NAMALWA (cell line): ENCODE measurements around the gene SLC25A23.

ENCODE experiments used
- DNase-seq: peaks from one replicate; pipeline ENCODE4 v3.0.0-alpha.2; 2015; ENCODE audit warnings: low spot score

SLC25A23 gene

DNA sequence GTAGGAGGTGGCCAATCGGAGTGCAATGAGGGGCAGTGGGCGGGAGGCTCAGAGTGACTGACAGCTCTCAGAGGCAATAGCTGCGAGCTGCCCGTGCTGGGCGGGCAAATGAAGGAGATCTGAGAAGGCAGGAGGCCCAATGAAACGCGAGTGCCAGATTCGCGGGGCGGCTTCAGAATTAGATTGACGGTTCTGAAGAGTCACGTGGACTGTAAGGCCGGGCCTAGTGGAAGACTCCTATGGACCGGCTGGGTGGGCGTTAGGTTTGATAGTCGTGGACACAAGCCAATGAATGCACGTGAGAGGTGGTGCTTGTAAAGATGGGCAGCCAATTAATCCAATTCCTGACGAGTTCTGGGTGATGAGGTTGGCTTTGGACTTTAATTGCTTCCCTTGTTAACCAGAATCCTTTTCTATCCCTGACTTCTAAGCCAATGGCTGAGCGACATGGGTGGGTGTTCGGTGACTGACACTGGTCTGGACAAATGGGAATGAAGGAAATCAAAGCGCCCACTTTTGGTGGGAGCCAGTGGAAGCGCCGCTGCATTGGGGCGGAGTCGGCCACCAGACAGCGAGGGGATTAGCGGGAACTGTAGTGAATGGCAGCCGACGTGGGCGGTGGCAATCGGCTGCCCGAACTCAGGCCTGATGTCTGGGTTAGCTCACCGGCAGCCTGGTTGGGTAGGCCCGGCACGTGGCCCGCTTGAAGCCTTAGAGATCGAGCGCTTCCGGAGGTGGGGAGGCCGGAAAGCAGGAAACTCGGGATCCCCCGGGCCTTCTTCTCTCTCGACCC is 34.5 kb downstream of the SLC25A23 start:
- DNase-seq = peak; percentile 100

DNA sequence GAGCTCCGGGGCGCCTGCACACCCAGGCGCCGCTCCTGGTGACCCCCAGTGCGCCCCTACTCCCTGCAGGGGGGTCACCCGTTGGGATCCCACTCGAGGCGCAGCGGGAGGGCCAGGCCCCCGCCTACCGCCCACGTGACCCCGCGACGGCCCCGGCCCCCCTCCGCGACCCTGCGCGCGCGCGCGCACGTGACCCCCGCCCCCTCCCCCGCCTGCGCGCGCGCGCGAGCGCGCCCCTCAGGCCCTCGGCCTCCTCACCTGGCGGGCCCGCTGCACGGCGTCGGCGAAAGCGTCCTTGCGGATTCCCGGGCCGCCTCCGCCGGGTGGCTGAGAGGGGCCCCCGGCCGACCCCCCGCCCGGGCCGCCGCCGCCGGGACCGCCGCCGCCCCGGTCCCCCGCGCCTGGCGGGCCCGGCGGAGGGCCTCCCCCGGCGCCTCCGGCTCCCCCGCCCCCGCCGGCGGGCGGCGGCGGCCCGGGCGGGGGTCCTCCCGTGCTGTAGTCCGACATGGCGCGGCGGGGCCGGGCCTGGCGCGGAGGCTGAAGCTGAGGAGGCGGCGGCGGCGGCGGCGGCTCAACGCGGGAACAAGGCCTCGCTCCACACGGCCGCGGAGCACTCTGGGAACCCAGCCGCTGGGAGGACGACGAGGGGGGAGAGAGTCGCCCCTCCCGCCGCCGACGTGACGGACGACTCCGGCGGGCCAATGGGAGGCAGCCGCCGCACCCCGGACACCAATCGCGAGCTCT is 35.2 kb downstream of the SLC25A23 start, which contains the start of gene KHSRP:
Gene KHSRP (minus strand): TSS at position 617 of the 744 bp plus-strand sequence. CDS start 110 bp downstream, at position 507.
- DNase-seq = no peak

DNA sequence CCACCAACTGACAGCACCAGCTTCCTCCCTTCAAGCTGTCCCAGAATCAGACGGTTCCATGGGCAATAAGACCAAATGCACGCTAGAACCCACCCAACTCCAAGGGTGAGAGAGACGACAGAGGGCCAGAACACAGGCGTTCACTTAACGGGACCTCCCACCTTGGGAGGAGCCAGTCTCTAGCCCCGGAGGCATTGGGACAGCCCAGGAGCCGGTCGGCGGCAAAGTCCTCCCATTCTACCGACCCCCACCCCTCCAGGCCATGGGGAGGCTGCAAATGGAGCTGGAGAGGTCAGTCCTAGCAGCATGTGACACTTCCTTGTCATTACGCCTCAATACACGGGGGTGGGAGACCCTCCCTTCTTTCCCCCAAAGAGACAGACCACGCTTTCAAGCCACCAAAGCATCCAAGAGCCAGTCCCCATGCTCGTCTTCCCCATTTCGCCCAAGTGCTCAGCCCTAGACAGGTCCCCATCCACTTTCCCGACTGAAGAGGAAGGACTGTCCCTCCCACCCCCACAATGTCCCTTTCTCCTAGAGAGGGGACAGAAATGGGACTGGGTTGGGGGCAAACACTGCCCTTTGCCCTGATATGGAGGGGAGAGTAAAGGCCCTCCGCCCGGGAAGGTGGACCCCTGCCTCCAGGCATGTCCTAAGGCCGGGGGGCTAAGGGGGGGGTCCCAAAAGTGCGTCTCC is 35.9 kb downstream of the SLC25A23 start:
- peak; percentile 69 for DNase-seq

DNA sequence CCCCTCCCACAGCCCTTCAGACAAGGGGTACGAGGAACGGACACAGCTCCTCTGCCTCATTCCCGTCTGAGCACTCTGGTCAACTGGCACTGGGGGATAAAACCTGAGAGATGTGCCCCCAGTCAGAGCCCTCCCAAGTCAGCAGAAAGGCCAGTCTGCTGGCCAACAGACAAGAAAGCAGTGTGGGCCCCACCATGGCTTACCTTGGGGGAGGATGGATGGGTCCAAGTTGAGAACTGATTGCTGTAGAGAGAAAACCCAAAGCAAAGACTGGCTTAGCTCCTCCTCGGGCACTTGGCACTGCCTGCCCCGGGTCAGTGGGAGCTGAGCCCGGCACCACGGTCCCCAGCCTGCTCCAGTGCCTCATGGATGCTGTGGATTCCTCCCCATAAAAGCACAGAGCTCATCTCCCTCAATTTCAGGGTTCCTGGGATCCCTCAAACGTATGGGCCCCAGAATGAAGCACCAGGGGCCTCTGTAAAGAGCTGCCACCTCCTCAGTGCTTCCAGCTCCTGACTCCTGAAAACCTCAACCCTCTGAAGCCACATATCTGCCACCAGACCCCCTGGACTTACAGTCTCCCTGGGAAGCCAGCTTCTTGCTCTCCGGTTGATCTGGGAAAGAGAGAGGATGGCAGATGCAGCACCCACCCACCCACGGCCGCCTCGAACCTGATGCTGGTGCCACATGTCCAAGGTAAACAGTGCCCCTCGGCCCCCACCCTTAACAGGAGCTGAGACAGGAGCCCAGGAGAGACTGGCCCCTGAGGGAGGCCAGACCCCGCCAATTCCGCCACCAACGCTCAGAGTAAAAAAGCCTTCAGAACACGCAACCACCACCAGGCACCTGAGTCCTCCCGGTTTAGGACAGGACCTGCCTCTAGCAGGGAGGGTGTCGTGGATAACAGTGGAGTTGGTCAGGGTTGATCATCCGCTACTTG is 38.2 kb downstream of the SLC25A23 start:
- DNase-seq = no peak

- no peak for DNase-seq
These were observed 41.0 kb downstream of the SLC25A23 start for GRCh38 chr19:6418562-6418932.

- DNase-seq = no peak
These were observed 41.7 kb downstream of the SLC25A23 start for GRCh38 chr19:6417713-6418561.

DNA sequence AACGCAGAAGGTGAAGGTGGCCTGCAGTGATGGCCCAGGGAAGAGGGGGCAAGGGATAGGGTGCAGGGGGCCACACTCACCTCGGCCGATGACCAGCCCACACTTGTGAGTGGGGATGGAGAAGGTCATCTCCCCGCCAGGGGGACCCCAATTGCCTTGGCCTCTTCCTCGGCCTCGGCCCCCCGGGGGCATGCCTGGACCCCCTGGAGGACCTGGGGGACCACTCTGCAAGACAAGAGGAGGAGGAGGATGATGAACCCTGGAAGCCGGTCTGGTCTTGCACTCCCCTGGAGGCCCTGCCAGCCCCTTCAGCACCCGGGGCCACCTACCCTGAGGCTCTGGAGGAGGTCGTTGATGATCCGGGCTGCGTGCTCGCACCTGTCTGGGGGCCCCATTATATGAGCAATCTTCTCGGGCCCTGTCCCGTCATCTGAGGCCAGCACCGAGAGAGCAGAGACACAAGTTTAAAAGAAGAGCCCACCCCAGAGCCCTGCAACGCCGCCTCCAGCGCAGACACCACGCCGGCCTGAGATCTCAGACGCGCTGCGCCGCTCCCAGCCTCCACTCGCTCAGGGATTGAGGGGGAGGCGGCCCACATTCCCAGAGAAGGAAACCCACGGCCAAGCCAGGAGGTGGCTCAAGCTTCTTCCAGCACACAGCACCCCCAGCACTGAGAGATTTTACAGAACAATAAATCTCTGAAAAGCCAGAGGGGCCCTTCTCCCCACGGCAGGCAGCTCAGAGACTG is 42.8 kb downstream of the SLC25A23 start:
- DNase-seq = no peak

DNA sequence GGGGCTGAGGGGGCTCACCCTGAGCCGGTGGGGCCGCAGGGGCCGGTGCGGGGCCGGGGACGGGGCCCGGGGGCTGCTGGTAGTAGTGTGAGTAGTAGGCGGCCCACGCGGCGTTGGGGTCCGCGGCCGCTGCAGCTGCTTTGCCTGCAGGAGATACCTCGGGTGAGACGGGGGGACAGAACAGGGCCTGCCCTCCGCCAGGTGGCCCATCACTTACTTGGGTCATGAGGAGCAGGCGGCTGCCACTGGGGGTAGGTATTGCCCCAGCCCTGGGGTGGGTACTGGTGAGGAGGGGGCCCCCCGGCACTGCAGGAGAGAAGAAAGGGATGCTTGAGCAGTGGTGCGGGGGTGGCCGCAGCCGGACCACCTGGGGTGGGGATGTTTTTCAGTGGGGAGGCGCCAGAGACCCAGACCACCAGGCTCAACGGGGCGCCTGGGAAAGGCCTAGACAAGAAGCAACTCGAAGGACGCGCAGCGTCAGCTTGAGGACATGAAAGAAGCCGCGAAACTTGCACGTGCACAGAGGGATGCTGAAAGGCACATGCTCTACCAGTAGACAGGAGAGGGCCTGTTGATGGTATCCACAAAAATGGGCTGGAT is 43.9 kb downstream of the SLC25A23 start:
- no peak for DNase-seq

GRCh38 chr19:6414793-6415590 is 44.6 kb downstream of the SLC25A23 start:
- DNase-seq = no peak

DNA sequence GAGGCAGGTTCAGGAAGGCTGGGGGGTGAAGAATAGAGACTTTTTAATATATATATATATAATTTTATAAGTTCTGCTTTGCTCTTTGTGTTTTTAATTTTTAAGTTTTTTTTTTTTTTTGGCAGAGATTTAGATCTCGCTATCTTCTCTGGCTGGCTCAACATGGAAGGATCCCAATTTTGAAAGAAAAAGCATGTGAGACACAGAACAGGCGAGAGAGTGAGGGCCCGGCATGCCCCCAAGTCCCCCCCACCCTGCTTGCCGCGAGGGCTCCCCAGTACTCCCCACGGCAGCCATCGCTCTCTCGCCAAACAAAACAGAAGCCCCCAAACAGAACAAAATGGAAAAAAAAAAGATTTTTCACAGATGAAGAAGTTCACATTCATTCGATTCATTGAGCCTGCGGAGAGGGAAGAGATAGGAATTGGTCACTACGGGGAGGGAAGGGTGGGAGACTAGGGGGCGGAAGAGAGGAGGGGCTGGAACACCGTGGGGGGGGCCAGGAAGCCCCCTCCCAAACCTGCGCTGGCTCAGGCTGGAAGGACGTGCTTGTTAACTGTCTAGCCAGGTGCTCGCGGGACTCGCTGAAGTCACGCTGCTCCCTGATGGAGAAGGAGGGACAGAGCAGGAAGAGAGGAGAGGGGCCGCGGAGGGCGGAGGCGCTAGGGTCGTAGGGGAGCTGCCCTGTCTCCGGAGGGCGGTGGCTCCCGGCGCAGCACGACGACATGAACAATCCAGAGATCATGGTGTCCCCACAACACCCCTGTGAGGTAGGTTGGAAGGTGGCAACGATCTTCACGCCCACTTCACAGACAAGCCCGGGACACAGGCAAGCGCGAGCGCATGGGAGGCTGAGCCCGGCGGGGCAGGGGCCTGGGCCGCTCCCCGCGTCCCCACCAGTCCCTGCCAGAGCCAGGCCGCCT is 45.6 kb downstream of the SLC25A23 start:
- no peak for DNase-seq

- no peak for DNase-seq
These were observed 46.3 kb downstream of the SLC25A23 start for GRCh38 chr19:6413291-6413690.

- peak; percentile 64 for DNase-seq
These were observed 47.0 kb downstream of the SLC25A23 start for GRCh38 chr19:6412447-6413091.

DNA sequence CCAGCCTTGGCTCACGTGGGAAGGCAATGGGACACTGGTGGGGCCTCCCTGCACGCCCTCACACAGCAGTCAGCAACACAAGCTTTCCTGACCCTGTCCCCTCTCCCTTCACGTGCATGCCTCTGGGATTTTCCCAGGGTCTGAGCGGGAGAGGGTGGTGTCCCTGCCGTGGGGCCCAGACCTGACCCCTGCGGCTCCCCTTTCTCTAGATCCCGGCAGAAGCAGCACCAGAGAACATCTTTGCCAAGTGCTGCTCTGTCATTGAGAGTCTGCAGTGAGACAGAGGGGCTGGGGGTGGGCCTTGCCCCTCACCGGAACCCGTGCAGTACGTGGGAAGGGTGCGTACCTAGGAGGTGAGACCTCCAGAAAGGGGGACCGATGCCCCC is 47.5 kb downstream of the SLC25A23 start:
- DNase-seq = no peak

- DNase-seq = no peak
These were observed 50.2 kb downstream of the SLC25A23 start for GRCh38 chr19:6409346-6409745.

- no peak for DNase-seq
These were observed 53.2 kb downstream of the SLC25A23 start for GRCh38 chr19:6406401-6406800.

DNA sequence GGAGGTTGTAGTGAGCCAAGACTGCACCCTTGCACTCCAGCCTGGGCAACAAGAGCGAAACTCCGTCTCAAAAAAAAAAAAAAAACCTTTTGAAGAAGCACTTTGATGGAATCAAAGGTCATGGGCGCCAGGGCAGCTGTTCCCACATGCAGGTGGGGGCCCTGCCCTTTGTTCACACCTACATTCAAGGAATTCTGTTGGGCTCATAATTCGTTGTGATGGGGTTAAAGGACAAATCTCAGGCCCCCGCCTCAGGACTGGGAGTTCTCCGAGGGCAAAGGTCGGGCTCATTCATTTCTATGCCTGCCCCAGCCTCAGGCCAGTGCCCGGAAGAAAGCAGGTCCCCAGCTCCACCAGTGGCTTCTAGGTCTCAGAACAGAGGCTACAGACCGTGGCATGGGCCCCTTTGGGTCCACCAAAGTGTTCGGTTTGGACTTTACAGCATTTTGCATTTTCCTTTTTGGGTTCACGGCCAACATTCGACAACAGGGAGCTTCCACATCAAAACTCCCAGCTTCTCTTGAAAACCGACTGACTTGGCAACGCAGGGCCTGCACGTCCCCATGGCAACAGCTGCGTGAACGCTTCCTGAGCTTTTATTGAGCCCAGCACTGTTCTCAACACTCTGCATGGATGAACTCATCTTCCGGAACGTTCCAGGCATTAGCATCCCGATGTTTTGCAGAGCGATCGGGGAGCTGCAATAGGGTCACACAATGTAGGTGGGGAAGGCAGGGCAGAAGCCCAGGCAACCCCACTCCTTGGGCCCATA is 56.6 kb downstream of the SLC25A23 start:
- DNase-seq = no peak
